Osteoblast (primary cell): ENCODE data around the gene PRKCE. TPM values are rescaled to one million over a fixed set of nuclear protein-coding genes. Genes with fewer than 3 reads are reported as not detected.

Experiments
- DNase-seq: peaks from one replicate; pipeline ENCODE4 v3.0.0; 2011; ENCODE audit warnings: low spot score, mixed read lengths; ENCODE audit not compliant: insufficient read length; ENCODE audit errors: missing footprints
- H2AFZ ChIP-seq: 2 replicates; pipeline ENCODE4 v1.6.0; 2011; ENCODE audit warnings: mild to moderate bottlenecking, low read length
- H3K27ac ChIP-seq: 2 replicates; pipeline ENCODE4 v1.5.1; 2011; ENCODE audit warnings: mild to moderate bottlenecking, low read depth, low read length, moderate library complexity
- H3K27me3 ChIP-seq: 2 replicates; pipeline ENCODE4 v1.6.0; 2012; ENCODE audit warnings: mild to moderate bottlenecking, control low read depth, inconsistent platforms, low read length, moderate library complexity; ENCODE audit not compliant: insufficient read depth
- H3K36me3 ChIP-seq: 2 replicates; pipeline ENCODE4 v1.5.1; 2011; ENCODE audit warnings: mild to moderate bottlenecking, low read length, control low read depth, moderate library complexity; ENCODE audit not compliant: insufficient read depth
- H3K4me1 ChIP-seq: 2 replicates; pipeline ENCODE4 v1.5.1; 2011; ENCODE audit warnings: mild to moderate bottlenecking, low read length, control low read depth, moderate library complexity; ENCODE audit not compliant: insufficient read depth
- H3K4me2 ChIP-seq: 2 replicates; pipeline ENCODE4 v1.6.0; 2011; ENCODE audit warnings: mild to moderate bottlenecking, low read length; ENCODE audit not compliant: insufficient read depth
- H3K4me3 ChIP-seq: fragments of 200-600 bp; sonication (generic); 3 replicates; pipeline ENCODE4 v1.5.1; 2012; ENCODE audit warnings: mild to moderate bottlenecking, low read length, inconsistent platforms; ENCODE audit not compliant: insufficient read depth
- H3K79me2 ChIP-seq: 2 replicates; pipeline ENCODE4 v1.6.0; 2012; ENCODE audit warnings: mild to moderate bottlenecking, low read length, control low read depth, inconsistent platforms; ENCODE audit not compliant: insufficient read depth
- H3K9me3 ChIP-seq: 2 replicates; pipeline ENCODE4 v1.5.1; 2011; ENCODE audit warnings: low read depth, low read length, control low read depth
- H4K20me1 ChIP-seq: 2 replicates; pipeline ENCODE4 v1.6.0; 2012; ENCODE audit warnings: mild to moderate bottlenecking, low read length, control low read depth; ENCODE audit not compliant: insufficient read depth
- CTCF ChIP-seq: IDR thresholded peaks from 2 replicates; pipeline ENCODE4 v1.5.1; 2011; ENCODE audit warnings: mild to moderate bottlenecking, low read depth, low read length, moderate library complexity; ENCODE audit errors: extremely low read depth
- total RNA-seq: library from RNA; depleted of rRNA; stranded (reverse); fragments of >200 nt; gene quantifications from 2 replicates; pipeline ENCODE4 v1.2.3, GENCODE V29; 2012

The PRKCE gene
- total RNA-seq, 1 donor, result 22.1 TPM

- H3K36me3 ChIP-seq, result no peaks in the 10 kb centered on the region
These were observed 556.1 kb downstream of the PRKCE start for GRCh38 chr2:46207591-46207990.

GRCh38 chr2:46208766-46209165 is 557.3 kb downstream of the PRKCE start:
- Histone ChIP-seq H2AFZ (no peak overlapping the region), H3K79me2 (no peaks in the 10 kb centered on the region), H3K27me3 (no peaks in the 10 kb centered on the region), H3K9me3 (no peaks in the 10 kb centered on the region), H3K27ac (no peak overlapping the region), H3K36me3 (no peaks in the 10 kb centered on the region), H3K4me2 (no peak overlapping the region), H4K20me1 (no peaks in the 10 kb centered on the region), H3K4me3 (no peak overlapping the region), H3K4me1 (no peaks in the 10 kb centered on the region)
- no peak for DNase-seq
- no peak for TF ChIP-seq CTCF

More at GRCh38 chr2:46207591-46207990, 556.1 kb downstream of the PRKCE start:
- Histone ChIP-seq H3K4me3 (no peak overlapping the region), H3K27me3 (no peaks in the 10 kb centered on the region), H4K20me1 (no peaks in the 10 kb centered on the region), H3K79me2 (no peaks in the 10 kb centered on the region), H2AFZ (no peak overlapping the region), H3K4me1 (no peaks in the 10 kb centered on the region), H3K27ac (no peak overlapping the region), H3K9me3 (no peaks in the 10 kb centered on the region), H3K4me2 (no peak overlapping the region)
- DNase-seq, result no peak
- TF ChIP-seq CTCF, result no peak

- H3K79me2 ChIP-seq, result no peaks in the 10 kb centered on the region
- H3K4me2 ChIP-seq, result no peak overlapping the region
- TF ChIP-seq CTCF, result no peak
- no peaks in the 10 kb centered on the region for H3K27me3 ChIP-seq
- no peak overlapping the region for H3K4me3 ChIP-seq
- no peaks in the 10 kb centered on the region for H3K4me1 ChIP-seq
- no peaks in the 10 kb centered on the region for H4K20me1 ChIP-seq
- no peak for DNase-seq
- H3K36me3 ChIP-seq, result no peaks in the 10 kb centered on the region
- no peak overlapping the region for H2AFZ ChIP-seq
- no peaks in the 10 kb centered on the region for H3K9me3 ChIP-seq
- no peak overlapping the region for H3K27ac ChIP-seq
These were observed 558.6 kb downstream of the PRKCE start for GRCh38 chr2:46210063-46210462.

- DNase-seq, result no peak
These were observed 560.0 kb downstream of the PRKCE start for GRCh38 chr2:46211461-46211860.

More at GRCh38 chr2:46211461-46211860, 560.0 kb downstream of the PRKCE start:
- Histone ChIP-seq H3K36me3 (no peaks in the 10 kb centered on the region), H3K4me3 (no peak overlapping the region), H3K27me3 (no peaks in the 10 kb centered on the region), H3K9me3 (no peaks in the 10 kb centered on the region), H2AFZ (no peak overlapping the region), H3K79me2 (no peaks in the 10 kb centered on the region), H3K27ac (no peak overlapping the region), H4K20me1 (no peaks in the 10 kb centered on the region), H3K4me2 (no peak overlapping the region), H3K4me1 (peaks cover 7% of the 10 kb centered on the region)
- no peak for TF ChIP-seq CTCF
